Measurements from ENCODE around the gene RAB3D.

GRCh38 chr19:11324079-11324661 lies 15.3 kb downstream of the RAB3D start:
- TF ChIP-seq POLR2A (IDR thresholded peaks at IDR 0.05; ENCODE audit: low read depth, low read length): no peak
- no peak for TF ChIP-seq POLR2AphosphoS5 (IDR thresholded peaks at IDR 0.05; ENCODE audit: low read depth, low read length)
- no peak for TF ChIP-seq TAF1 (IDR thresholded peaks at IDR 0.05; ENCODE audit: low read depth, low read length)
- TF ChIP-seq PAX5 (IDR thresholded peaks at IDR 0.05; ENCODE audit: insufficient read depth, low read length, severe bottlenecking): peak; percentile 6
- TF ChIP-seq SPI1 (IDR thresholded peaks at IDR 0.05; ENCODE audit: low read depth, low read length): 0 out of 2 replicates have a peak, but pooled peaks have one; percentile 21
- no peak for TF ChIP-seq POU2F2 (IDR thresholded peaks at IDR 0.05; ENCODE audit: low read depth, low read length)
